H9 (cell line): ENCODE data around the gene TAOK3. TPM values are rescaled to one million over a fixed set of nuclear protein-coding genes. Genes with fewer than 3 reads are reported as not detected.

Source experiments
- DNase-seq: peaks from one replicate; pipeline ENCODE4 v3.0.0-alpha.2; 2017
- H2AFZ ChIP-seq: one replicate; pipeline ENCODE4 v1.6.1; 2013; ENCODE audit warnings: mild to moderate bottlenecking, low read length, control low read depth, moderate library complexity
- H2AK5ac ChIP-seq: 2 replicates; pipeline ENCODE4 v1.6.1; 2013; ENCODE audit warnings: low read length, control low read depth, mixed read lengths; ENCODE audit not compliant: insufficient read length
- H2BK120ac ChIP-seq: one replicate; pipeline ENCODE4 v1.6.1; 2013; ENCODE audit warnings: low read depth, mild to moderate bottlenecking, low read length, control low read depth, inconsistent platforms; ENCODE audit not compliant: poor library complexity, severe bottlenecking
- H2BK12ac ChIP-seq: 2 replicates; pipeline ENCODE4 v1.6.1; 2013; ENCODE audit warnings: low read length, control low read depth, mixed read lengths, low read depth; ENCODE audit not compliant: insufficient read length
- H2BK15ac ChIP-seq: 2 replicates; pipeline ENCODE4 v1.6.1; 2013; ENCODE audit warnings: low read depth, low read length, control low read depth
- H2BK20ac ChIP-seq: one replicate; pipeline ENCODE4 v1.6.1; 2013; ENCODE audit warnings: low read depth, mild to moderate bottlenecking, low read length, control low read depth, inconsistent platforms; ENCODE audit not compliant: poor library complexity, severe bottlenecking
- H2BK5ac ChIP-seq: 2 replicates; pipeline ENCODE4 v1.6.1; 2013; ENCODE audit warnings: low read length, control low read depth, mixed read lengths; ENCODE audit not compliant: insufficient read length
- H3K14ac ChIP-seq: 2 replicates; pipeline ENCODE4 v1.6.1; 2013; ENCODE audit warnings: low read length, control low read depth; ENCODE audit not compliant: insufficient read depth
- H3K18ac ChIP-seq: 2 replicates; pipeline ENCODE4 v1.6.1; 2013; ENCODE audit warnings: low read depth, mild to moderate bottlenecking, mixed read lengths, low read length, control low read depth; ENCODE audit not compliant: insufficient read length
- H3K23ac ChIP-seq: 2 replicates; pipeline ENCODE4 v1.6.1; 2013; ENCODE audit warnings: low read length, control low read depth, mixed read lengths, low read depth; ENCODE audit not compliant: insufficient read length
- H3K23me2 ChIP-seq: 2 replicates; pipeline ENCODE4 v1.6.1; 2013; ENCODE audit warnings: low read depth, mild to moderate bottlenecking, mixed read lengths, low read length, control low read depth; ENCODE audit not compliant: insufficient read length, poor library complexity, severe bottlenecking
- H3K27ac ChIP-seq: 2 replicates; pipeline ENCODE4 v1.5.1; 2013; ENCODE audit warnings: low read length, control low read depth, mixed read lengths, low read depth; ENCODE audit not compliant: insufficient read length
- H3K27me3 ChIP-seq: 2 replicates; pipeline ENCODE4 v1.6.1; 2013; ENCODE audit warnings: low read length, control low read depth, inconsistent platforms; ENCODE audit not compliant: insufficient read depth
- H3K4ac ChIP-seq: 2 replicates; pipeline ENCODE4 v1.6.1; 2013; ENCODE audit warnings: low read depth, mild to moderate bottlenecking, control low read depth, inconsistent platforms, low read length, moderate library complexity
- H3K4me1 ChIP-seq: 2 replicates; pipeline ENCODE4 v1.6.1; 2013; ENCODE audit warnings: low read length, control low read depth, inconsistent platforms; ENCODE audit not compliant: insufficient read depth
- H3K4me2 ChIP-seq: 2 replicates; pipeline ENCODE4 v1.6.1; 2013; ENCODE audit warnings: low read length, control low read depth, mixed read lengths; ENCODE audit not compliant: insufficient read length, insufficient read depth
- H3K56ac ChIP-seq: 2 replicates; pipeline ENCODE4 v1.6.1; 2013; ENCODE audit warnings: low read depth, mild to moderate bottlenecking, mixed read lengths, low read length, control low read depth; ENCODE audit not compliant: insufficient read length
- H3K79me1 ChIP-seq: 2 replicates; pipeline ENCODE4 v1.6.1; 2013; ENCODE audit warnings: low read depth, mild to moderate bottlenecking, moderate library complexity, low read length, control low read depth, inconsistent platforms; ENCODE audit not compliant: insufficient read depth, poor library complexity, severe bottlenecking
- H3K79me2 ChIP-seq: 2 replicates; pipeline ENCODE4 v1.6.1; 2013; ENCODE audit warnings: low read length, control low read depth, inconsistent platforms; ENCODE audit not compliant: insufficient read depth
- H3K9ac ChIP-seq: 2 replicates; pipeline ENCODE4 v1.6.1; 2013; ENCODE audit warnings: low read length, control low read depth, mixed read lengths; ENCODE audit not compliant: insufficient read length; ENCODE audit errors: extremely low read depth
- H3K9me3 ChIP-seq: one replicate; pipeline ENCODE4 v1.6.1; 2013; ENCODE audit warnings: low read depth, low read length, inconsistent platforms; ENCODE audit not compliant: control insufficient read depth
- H3T11ph ChIP-seq: one replicate; pipeline ENCODE4 v1.6.1; 2013; ENCODE audit warnings: mild to moderate bottlenecking, low read length, control low read depth, inconsistent platforms
- H4K20me1 ChIP-seq: one replicate; pipeline ENCODE4 v1.6.1; 2013; ENCODE audit not compliant: control insufficient read depth, insufficient read length, insufficient read depth
- H4K5ac ChIP-seq: 2 replicates; pipeline ENCODE4 v1.6.1; 2013; ENCODE audit warnings: low read depth, mild to moderate bottlenecking, mixed read lengths, low read length, control low read depth; ENCODE audit not compliant: insufficient read length
- H4K8ac ChIP-seq: replicated peaks from 2 replicates; pipeline ENCODE4 v1.6.1; 2013; ENCODE audit warnings: low read length, control low read depth, mixed read lengths, low read depth; ENCODE audit not compliant: insufficient read length
- H4K91ac ChIP-seq: 2 replicates; pipeline ENCODE4 v1.6.1; 2013; ENCODE audit warnings: low read depth, mild to moderate bottlenecking, moderate library complexity, mixed read lengths, low read length, control low read depth; ENCODE audit not compliant: insufficient read length
- H3K27ac Mint-ChIP-seq, 3 experiments: 2 replicates in 2 of 3; 3 replicates in 1 of 3; pipeline ENCODE4 v1.8.0; 2020 to 2021; ENCODE audit warnings: mixed read lengths in 3 of 3, mild to moderate bottlenecking in 1 of 3, moderate library complexity in 1 of 3
- H3K27me3 Mint-ChIP-seq: 2 replicates; pipeline ENCODE4 v1.8.0; 2021; ENCODE audit warnings: low read depth, mild to moderate bottlenecking, moderate library complexity, mixed read lengths
- H3K36me3 Mint-ChIP-seq, 3 experiments: 2 replicates in 2 of 3; 3 replicates in 1 of 3; pipeline ENCODE4 v1.8.0; 2020 to 2021; ENCODE audit warnings: low read depth in 3 of 3, mixed read lengths in 3 of 3; ENCODE audit not compliant: insufficient read depth in 1 of 3
- H3K4me1 Mint-ChIP-seq, 2 experiments: 2 replicates each; pipeline ENCODE4 v1.8.0; 2020; ENCODE audit warnings: mixed read lengths in 2 of 2
- H3K4me3 Mint-ChIP-seq, 2 experiments: 2 replicates in 1 of 2; 3 replicates in 1 of 2; pipeline ENCODE4 v1.8.0; 2020 to 2021; ENCODE audit warnings: mild to moderate bottlenecking in 2 of 2, mixed read lengths in 2 of 2, moderate library complexity in 1 of 2
- H3K9me3 Mint-ChIP-seq, 2 experiments: 2 replicates in 1 of 2; 3 replicates in 1 of 2; pipeline ENCODE4 v1.8.0; 2020; ENCODE audit warnings: mild to moderate bottlenecking in 2 of 2, mixed read lengths in 2 of 2, moderate library complexity in 1 of 2
- CTCF ChIP-seq: fragments of 200-600 bp; sonication (generic); conservative IDR thresholded peaks from 3 replicates; pipeline ENCODE4 v1.8.0; 2021; ENCODE audit warnings: antibody characterized with exemption, mild to moderate bottlenecking
- WGBS: extraction: QIAGEN DNeasy Blood & Tissue Kit; methylation state at CpG from one replicate; pipeline ENCODE4 v1.1.7; 2013; ENCODE audit warnings: missing lambda C conversion rate, low lambda C conversion rate, mixed read lengths; ENCODE audit not compliant: insufficient read length; ENCODE audit errors: extremely low coverage; 5-methylcytosine and 5-hydroxymethylcytosine counted together
- total RNA-seq: library from RNA; stranded (reverse); gene quantifications from 2 replicates; pipeline ENCODE4 v1.2.1, GENCODE V29; 2021

TAOK3 gene
- total RNA-seq, 1 experiment from 2014 or later: 5.2 TPM

GRCh38 chr12:118119449-118119879 lies 253.2 kb downstream of the TAOK3 start:
- no peak overlapping the region for H2BK5ac ChIP-seq
- H3K79me1 ChIP-seq: no peaks in the 10 kb centered on the region
- H3K4me1 Mint-ChIP-seq: peaks cover 29 to 32% of the 10 kb centered on the region in 2 experiments
- peak overlapping the region; percentile 97 for H3K27ac ChIP-seq
- H3T11ph ChIP-seq: no peak overlapping the region
- peaks cover 2% of the 10 kb centered on the region; the same call in 1 of the 2 replicates for H3K4me1 ChIP-seq
- H4K20me1 ChIP-seq: no peaks in the 10 kb centered on the region
- H3K9me3 ChIP-seq: peaks cover 8% of the 10 kb centered on the region
- H3K14ac ChIP-seq: no peak overlapping the region
- TF ChIP-seq CTCF: peak; percentile 68
- H3K36me3 Mint-ChIP-seq: peaks cover 14 to 17% (median 16%) of the 10 kb centered on the region in 3 experiments
- H2BK12ac ChIP-seq: no peak overlapping the region
- H3K27me3 ChIP-seq: no peaks in the 10 kb centered on the region
- H3K4me2 ChIP-seq: peak overlapping the region; percentile 8
- no peak overlapping the region for H3K56ac ChIP-seq
- no peak overlapping the region for H3K18ac ChIP-seq
- WGBS: no CpG with 5 or more reads among the region's 10 CpGs
- H2BK20ac ChIP-seq: no peak overlapping the region
- H3K23ac ChIP-seq: no peak overlapping the region
- peaks cover 9 to 10% of the 10 kb centered on the region in 2 experiments; a peak in 4 of 5 replicates for H3K9me3 Mint-ChIP-seq
- H3K23me2 ChIP-seq: no peaks in the 10 kb centered on the region
- H3K4me3 Mint-ChIP-seq: peak overlapping the region; percentile 22 to 64; a peak in 3 of 5 replicates
- H4K5ac ChIP-seq: no peak overlapping the region
- H3K4ac ChIP-seq: no peak overlapping the region
- no peak overlapping the region for H4K91ac ChIP-seq
- no peak overlapping the region for H4K8ac ChIP-seq
- H2AK5ac ChIP-seq: no peak overlapping the region
- no peak overlapping the region for H2BK15ac ChIP-seq
- peak; percentile 90 for DNase-seq
- no peak overlapping the region for H2AFZ ChIP-seq
- no peaks in the 10 kb centered on the region for H3K27me3 Mint-ChIP-seq
- H3K79me2 ChIP-seq: no peaks in the 10 kb centered on the region
- H2BK120ac ChIP-seq: no peak overlapping the region
- H3K27ac Mint-ChIP-seq: peak overlapping the region; percentile 83 to 100 (median 98); a peak in 6 of 7 replicates
- no peak overlapping the region for H3K9ac ChIP-seq
